Measurements from ENCODE around the gene CLEC2B. TPM values are rescaled to one million over a fixed set of nuclear protein-coding genes. Genes with fewer than 3 reads are reported as not detected.

CLEC2B gene
- total RNA-seq, 1 donor = 248 TPM

DNA sequence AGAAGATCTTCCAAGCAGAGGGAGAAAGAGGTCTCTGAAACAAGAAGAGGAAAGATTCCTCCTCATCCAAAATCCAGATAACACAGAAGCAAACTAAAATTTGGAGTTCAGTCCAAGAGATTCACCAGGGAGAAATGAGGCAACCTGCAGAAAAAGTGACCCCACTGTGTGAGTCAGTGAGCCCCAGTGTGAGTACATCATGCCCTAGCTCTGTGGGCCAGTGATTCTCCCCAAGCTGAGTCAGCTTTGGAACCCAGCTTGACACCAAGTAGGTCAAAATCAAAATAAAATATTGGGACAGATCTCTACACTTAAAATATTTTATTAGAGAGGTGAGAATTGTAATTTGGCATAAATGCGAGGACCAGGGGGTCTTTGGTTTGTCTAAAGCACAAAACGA, 17.2 kb downstream of the CLEC2B start:
- Histone ChIP-seq H3K4me1 (ENCODE audit: insufficient read depth, low read length) (peaks cover 6% of the 10 kb centered on the region), H3K4me3 (ENCODE audit: low read length) (no peak overlapping the region), H3K9me3 (ENCODE audit: low read depth, low read length) (no peaks in the 10 kb centered on the region), H3K27me3 (ENCODE audit: insufficient read depth, low read length) (no peaks in the 10 kb centered on the region)

DNA sequence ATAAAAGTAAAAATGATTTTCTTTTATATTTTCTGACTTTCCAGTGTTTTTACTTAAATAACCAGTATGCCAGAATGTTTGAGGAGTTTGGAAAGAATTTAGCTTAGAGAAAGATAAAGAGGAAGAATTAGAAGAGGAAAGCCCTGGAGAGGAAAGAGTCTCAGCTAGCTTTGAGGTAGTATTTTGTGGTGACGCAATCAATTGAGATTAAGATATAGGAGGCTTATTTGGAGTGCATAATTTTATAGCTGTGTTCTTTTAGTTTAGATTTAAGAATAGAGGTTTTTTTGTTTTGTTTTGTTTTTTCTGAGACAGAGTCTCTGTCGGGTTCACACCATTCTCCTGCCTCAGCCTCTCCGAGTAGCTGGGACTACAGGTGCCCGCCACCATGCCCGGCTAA, 18.1 kb downstream of the CLEC2B start:
- Histone ChIP-seq H3K4me1 (ENCODE audit: insufficient read depth, low read length) (peaks cover 4% of the 10 kb centered on the region), H3K9me3 (ENCODE audit: low read depth, low read length) (no peaks in the 10 kb centered on the region), H3K4me3 (ENCODE audit: low read length) (no peak overlapping the region), H3K27me3 (ENCODE audit: insufficient read depth, low read length) (no peaks in the 10 kb centered on the region)

DNA sequence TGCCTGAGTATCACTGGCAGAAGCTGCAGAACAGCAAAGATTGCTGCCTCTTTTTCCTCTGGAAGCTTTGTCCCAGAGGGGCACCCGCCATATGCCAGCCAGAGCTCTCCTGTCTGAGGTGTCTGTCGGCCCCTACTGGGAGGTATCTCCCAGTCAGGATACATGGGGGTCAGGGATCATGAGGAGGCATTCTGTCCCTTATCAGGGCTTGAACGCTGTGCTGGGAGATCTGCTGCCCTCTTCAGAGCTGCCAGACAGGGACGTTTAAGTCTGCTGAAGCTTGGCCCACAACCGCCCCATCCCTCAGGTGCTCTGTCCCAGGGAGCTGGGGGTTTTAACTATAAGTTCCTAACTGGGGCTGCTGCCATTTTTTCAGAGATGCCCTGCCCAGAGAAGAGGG, 20.3 kb downstream of the CLEC2B start:
- no peaks in the 10 kb centered on the region for H3K27me3 ChIP-seq (ENCODE audit: insufficient read depth, low read length)
- no peaks in the 10 kb centered on the region for H3K9me3 ChIP-seq (ENCODE audit: low read depth, low read length)

DNA sequence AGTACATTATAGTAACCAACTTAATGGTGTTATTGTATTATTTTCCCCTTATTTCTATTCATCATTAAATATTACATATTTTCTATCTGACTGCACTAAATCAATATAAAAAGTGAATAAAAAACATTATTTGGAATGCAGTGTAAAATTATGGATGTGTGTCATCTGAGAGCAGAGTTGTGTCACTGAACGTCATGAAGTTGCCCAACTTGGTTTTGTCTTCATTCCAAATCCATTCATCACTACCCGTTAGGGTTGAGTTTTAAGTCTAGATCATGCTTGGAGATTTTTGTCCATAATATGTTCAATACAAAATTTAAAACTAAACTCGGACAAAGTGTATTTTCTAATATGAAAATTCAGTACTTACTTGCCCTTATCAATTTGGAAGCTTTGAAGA, 25.7 kb downstream of the CLEC2B start:
- no peaks in the 10 kb centered on the region for H3K27me3 ChIP-seq (ENCODE audit: insufficient read depth, low read length)
- no peak overlapping the region for H3K4me3 ChIP-seq (ENCODE audit: low read length)
- H3K4me1 ChIP-seq (ENCODE audit: insufficient read depth, low read length) = no peaks in the 10 kb centered on the region
- H3K9me3 ChIP-seq (ENCODE audit: low read depth, low read length) = no peaks in the 10 kb centered on the region

More for the DNA sequence above, 20.3 kb downstream of the CLEC2B start:
- peaks cover 4% of the 10 kb centered on the region for H3K4me1 ChIP-seq (ENCODE audit: insufficient read depth, low read length)
- no peak overlapping the region for H3K4me3 ChIP-seq (ENCODE audit: low read length)

DNA sequence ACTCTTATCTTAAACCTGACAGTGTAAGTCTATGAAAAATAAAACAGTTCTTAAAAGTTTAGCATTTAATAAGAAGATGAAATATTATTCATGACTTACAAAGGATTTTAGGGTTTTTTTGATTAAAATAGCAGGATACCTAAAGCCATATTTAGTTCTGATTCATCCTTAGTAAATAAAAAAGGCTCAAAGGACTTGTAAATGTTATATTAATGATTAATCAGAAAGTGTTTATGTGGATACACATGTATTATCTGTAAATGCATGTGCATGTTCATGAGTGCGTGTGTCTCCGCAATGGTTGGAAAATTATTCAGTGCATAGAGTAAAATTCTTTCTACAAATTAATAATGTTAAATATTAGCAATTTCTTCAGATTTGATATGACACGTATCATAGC, 37.4 kb downstream of the CLEC2B start:
- no peaks in the 10 kb centered on the region for H3K9me3 ChIP-seq (ENCODE audit: low read depth, low read length)
- H3K4me3 ChIP-seq (ENCODE audit: low read length) = no peak overlapping the region
- no peaks in the 10 kb centered on the region for H3K4me1 ChIP-seq (ENCODE audit: insufficient read depth, low read length)
- no peaks in the 10 kb centered on the region for H3K27me3 ChIP-seq (ENCODE audit: insufficient read depth, low read length)

DNA sequence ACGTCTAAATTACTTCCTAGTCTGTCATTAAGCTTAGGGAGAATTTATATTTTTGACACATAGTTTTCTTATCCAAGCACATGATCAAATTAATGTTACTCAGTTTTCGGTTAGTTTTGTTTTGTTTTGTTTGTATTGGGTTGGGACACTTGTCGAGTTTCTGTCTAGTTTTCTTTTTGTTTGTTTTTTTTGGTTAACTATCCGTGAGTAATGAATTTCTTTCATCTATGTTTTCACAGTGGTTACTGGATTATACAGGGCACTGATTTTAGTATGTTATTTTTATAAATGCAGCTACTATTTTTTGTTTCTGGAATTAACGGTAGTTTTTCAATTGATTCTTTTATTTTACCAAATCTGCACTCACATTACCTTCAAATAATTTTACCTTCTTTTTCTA, 39.2 kb downstream of the CLEC2B start:
- no peaks in the 10 kb centered on the region for H3K27me3 ChIP-seq (ENCODE audit: insufficient read depth, low read length)
- H3K4me3 ChIP-seq (ENCODE audit: low read length) = peak overlapping the region; percentile 27
- H3K9me3 ChIP-seq (ENCODE audit: low read depth, low read length) = no peaks in the 10 kb centered on the region
- H3K4me1 ChIP-seq (ENCODE audit: insufficient read depth, low read length) = no peaks in the 10 kb centered on the region

DNA sequence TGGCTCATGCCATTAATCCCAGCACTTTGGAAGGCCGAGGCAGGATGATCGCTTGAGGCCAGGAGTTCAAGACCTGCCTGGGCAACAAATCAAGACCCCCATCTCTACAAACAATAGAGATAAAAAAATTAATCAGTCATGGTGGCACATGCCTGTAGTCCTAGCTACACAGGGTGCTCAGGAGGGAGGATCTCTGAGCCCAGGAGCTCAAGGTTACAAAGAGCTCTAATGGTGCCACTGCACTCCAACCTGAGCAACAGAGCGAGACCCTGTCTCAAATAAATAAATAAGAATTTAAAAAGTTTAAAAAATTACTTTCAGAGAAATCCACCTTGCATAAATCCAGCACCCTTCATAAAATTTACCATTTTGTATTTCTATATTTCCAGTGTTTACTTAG, 39.7 kb downstream of the CLEC2B start:
- H3K9me3 ChIP-seq (ENCODE audit: low read depth, low read length) = no peaks in the 10 kb centered on the region
- no peaks in the 10 kb centered on the region for H3K4me1 ChIP-seq (ENCODE audit: insufficient read depth, low read length)
- H3K4me3 ChIP-seq (ENCODE audit: low read length) = peak overlapping the region; percentile 27
- no peaks in the 10 kb centered on the region for H3K27me3 ChIP-seq (ENCODE audit: insufficient read depth, low read length)

DNA sequence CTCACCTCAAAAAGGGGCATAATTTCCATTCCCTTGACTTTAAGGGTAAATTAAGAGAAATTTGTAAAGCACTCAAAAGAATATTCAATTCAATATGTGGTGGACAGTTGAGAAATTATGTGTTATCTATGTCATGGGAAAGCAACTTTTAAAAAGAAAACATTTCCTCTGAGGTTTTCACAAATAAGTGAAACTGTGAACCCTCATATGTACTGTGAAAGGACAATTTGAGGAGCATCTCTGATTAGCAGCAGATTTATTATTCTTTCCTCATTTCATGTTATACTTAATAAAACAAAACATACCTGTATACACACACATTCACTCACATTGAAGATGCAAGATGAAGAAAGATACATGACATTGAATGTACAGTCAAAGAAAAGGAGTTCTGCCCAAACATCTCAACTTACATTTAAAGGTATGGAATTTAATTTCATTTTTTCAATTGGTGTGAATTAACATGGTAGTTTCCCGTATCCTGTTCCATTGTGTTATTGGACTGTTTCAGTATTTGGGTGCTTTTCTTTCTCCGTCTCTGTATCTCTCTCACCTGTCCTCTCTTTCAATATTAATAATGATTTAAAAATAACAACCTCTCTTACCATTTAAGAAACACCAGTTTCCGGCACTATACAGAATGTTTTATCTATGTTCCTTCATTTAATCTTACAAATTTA, 41.8 kb downstream of the CLEC2B start, which contains the start of gene KLRF1:
KLRF1 (plus strand) TSS at position 273 of the 680 bp plus-strand sequence; CDS start at position 337, 64 bp downstream.
- H3K4me3 ChIP-seq (ENCODE audit: low read length) = peak within 1 kb of the TSS; percentile 27

DNA sequence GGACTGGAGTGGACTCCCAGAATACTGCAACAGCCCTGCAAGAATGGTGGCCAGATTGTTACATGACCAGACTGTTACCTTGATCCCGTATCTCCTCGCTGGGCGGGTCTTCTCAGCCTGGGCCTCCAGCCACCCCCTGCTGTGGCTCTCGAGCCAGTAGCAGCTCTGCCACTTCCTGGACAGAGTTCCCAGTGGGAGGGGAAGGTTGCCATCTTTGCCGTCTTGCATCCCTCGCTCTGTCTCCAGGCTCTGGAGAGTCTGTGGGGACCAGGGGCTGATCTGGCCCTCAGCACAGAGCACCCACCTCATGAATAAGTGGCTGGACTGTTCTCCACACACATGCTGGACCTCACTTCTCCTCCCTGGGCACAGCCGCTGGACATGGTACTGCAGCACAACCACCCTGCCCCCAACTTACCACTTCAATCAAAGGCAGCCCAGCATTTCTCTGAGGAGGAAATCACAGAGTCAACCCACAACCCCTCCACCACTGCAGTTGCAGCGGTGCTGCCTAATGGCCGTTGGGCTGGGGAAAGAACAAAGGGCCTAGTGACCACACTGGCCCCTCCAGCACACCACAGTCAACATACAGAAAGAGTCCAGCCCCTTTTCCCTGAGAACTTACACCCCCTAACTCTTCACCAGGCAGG, 48.7 kb downstream of the CLEC2B start:
- H3K27me3 ChIP-seq (ENCODE audit: insufficient read depth, low read length) = no peaks in the 10 kb centered on the region
- H3K4me1 ChIP-seq (ENCODE audit: insufficient read depth, low read length) = no peaks in the 10 kb centered on the region
- no peaks in the 10 kb centered on the region for H3K9me3 ChIP-seq (ENCODE audit: low read depth, low read length)
- no peak overlapping the region for H3K4me3 ChIP-seq (ENCODE audit: low read length)

More for the DNA sequence above, 41.8 kb downstream of the CLEC2B start, which contains the start of gene KLRF1:
- Histone ChIP-seq H3K27me3 (ENCODE audit: insufficient read depth, low read length) (no peaks in the 10 kb centered on the region), H3K4me1 (ENCODE audit: insufficient read depth, low read length) (no peaks in the 10 kb centered on the region), H3K9me3 (ENCODE audit: low read depth, low read length) (no peaks in the 10 kb centered on the region)

DNA sequence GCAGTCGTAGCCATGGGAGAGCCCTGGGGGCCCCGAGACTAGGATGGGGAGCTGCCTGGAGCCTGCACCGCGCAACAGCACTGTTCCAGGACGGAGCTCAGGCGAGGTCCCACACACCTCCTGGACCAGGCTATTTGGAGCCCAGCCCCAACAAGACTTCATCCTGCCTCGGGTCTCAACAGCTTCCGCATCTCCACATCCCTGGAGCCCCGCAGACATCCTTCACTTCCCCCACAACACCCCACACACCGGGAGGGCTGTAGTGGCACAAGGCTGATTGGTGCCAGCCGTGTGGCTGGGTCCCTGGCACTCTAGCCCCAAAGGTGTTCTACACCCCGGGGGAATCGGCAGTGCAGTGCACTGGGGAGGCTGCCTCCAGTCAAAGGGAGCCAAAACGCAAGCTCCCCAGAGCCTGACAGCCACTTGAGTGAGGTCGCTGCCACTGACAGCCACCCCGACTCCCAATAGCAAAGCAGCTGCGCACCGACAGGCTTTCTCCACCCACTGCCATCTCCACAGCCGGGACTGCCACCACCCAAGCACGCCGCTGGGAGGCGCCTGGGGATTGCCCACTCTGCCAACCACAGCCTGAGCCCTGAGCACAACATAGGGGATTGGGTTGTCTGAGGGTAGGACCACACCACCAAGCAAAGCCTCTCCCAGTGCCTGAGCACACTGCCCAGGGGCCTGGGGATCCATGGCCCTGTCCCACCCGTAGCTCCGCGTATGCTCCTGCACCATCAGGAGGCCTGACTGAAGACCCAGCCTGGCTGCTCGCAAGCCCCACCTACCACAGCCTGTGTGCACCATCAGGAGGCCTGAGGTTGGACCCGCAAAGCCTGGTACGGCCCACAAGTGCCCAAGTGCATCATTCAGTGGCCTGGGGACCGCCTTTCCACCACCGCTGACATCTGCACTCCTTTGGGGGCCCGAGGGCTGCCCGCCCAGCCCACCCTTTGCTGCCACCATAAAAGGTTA, 55.0 kb downstream of the CLEC2B start:
- H3K9me3 ChIP-seq (ENCODE audit: low read depth, low read length) = no peaks in the 10 kb centered on the region
- peaks cover 28% of the 10 kb centered on the region for H3K4me1 ChIP-seq (ENCODE audit: insufficient read depth, low read length)
- H3K27me3 ChIP-seq (ENCODE audit: insufficient read depth, low read length) = no peaks in the 10 kb centered on the region
- H3K4me3 ChIP-seq (ENCODE audit: low read length) = peak overlapping the region; percentile 38

DNA sequence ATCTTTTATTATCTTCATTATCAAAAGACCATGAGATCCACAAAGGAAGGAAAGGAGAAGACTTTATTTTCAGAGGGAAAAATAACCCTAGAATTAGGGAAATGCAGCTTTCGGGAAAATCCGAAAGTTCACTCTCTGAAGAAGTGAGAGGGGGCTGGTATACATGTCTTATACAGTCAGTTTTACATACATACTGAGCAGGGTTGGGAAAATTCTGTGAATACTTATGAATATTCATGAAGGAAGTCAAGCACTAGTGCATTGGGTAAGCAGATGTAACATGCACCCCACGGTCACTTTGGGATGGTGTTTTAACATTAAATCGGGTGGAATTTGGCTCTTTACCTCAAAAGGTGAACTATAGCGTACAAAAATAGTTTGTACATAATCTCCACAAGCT, 57.5 kb downstream of the CLEC2B start:
- H3K4me1 ChIP-seq (ENCODE audit: insufficient read depth, low read length) = peaks cover 28% of the 10 kb centered on the region
- no peaks in the 10 kb centered on the region for H3K9me3 ChIP-seq (ENCODE audit: low read depth, low read length)
- no peak overlapping the region for H3K4me3 ChIP-seq (ENCODE audit: low read length)
- H3K27me3 ChIP-seq (ENCODE audit: insufficient read depth, low read length) = no peaks in the 10 kb centered on the region

DNA sequence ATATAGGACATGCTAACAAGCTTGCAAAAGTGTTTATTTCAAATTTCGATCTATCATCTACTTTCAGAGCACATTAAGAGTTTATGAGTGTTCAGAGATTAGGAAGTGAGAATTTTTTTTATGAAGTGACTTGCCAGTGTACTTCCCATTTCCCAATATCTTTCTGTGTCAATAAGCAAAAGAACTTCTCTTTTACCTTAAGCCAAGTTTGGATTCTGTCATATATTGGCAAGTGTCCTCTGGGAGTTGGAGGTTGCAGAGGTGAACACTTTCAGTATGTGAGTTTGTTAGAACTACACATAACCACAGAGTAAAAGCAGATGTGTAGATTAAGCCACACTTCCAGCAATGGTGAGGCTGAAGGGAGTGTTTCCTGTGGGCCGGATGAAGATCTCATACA, 58.5 kb downstream of the CLEC2B start:
- peaks cover 28% of the 10 kb centered on the region for H3K4me1 ChIP-seq (ENCODE audit: insufficient read depth, low read length)
- H3K27me3 ChIP-seq (ENCODE audit: insufficient read depth, low read length) = no peaks in the 10 kb centered on the region
- H3K9me3 ChIP-seq (ENCODE audit: low read depth, low read length) = no peaks in the 10 kb centered on the region
- no peak overlapping the region for H3K4me3 ChIP-seq (ENCODE audit: low read length)

DNA sequence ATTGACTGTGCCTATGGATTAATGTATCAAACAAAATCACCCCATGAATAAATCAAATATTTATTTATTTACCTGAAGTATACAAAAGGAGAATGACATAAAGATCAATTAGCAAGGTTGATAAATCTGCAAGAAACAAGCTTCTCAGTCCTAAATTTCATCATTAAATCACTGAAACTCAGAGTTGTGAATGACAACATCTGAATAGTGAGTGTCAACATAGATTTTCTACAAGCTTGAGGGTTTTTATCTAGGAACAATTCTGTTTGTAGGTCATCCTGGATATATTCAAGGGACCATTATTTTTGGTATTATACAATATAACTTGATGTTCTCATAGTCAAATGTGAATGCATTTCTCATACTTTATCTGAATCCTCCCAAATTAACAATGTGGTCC, 59.3 kb downstream of the CLEC2B start:
- no peaks in the 10 kb centered on the region for H3K27me3 ChIP-seq (ENCODE audit: insufficient read depth, low read length)
- no peaks in the 10 kb centered on the region for H3K9me3 ChIP-seq (ENCODE audit: low read depth, low read length)
- H3K4me3 ChIP-seq (ENCODE audit: low read length) = no peak overlapping the region
- peaks cover 28% of the 10 kb centered on the region for H3K4me1 ChIP-seq (ENCODE audit: insufficient read depth, low read length)

DNA sequence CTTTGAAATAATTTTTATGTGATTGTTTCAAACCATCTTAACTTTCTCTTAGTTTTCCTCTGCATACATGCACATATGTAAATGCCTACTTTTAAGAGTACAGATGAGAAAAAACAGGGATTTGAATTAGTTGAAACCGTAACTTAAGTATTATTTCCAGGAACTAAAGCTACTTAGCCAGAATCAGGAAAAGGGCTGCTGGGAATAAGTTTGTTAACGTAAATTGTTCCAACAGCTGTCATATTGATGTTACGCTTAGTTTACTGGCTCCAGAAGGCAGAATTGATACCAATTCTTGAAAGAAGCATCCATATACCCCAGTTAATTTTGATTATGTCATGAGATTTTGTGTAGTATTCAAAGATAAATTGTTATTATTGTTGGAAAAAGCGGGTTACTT, 59.8 kb downstream of the CLEC2B start:
- no peaks in the 10 kb centered on the region for H3K9me3 ChIP-seq (ENCODE audit: low read depth, low read length)
- H3K27me3 ChIP-seq (ENCODE audit: insufficient read depth, low read length) = no peaks in the 10 kb centered on the region
- no peak overlapping the region for H3K4me3 ChIP-seq (ENCODE audit: low read length)
- H3K4me1 ChIP-seq (ENCODE audit: insufficient read depth, low read length) = peaks cover 28% of the 10 kb centered on the region

DNA sequence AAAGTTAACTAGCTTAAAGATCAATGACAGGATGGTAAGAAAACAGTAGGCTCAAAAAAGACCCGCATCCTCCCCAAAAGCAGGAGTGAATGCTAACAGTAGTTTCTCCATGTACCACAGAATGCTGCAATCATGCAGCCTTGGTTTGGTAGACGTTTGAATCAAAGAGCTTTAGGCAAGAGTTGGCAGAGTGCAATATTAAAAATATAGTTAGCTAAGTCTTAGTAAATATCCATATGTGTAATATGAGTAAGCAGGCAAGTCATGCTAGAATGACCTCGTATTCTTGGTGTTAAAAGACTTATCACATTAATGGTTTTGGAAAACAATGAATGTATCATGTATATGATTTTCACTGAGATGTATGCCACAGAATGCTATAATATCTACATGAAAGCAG, 60.6 kb downstream of the CLEC2B start:
- Histone ChIP-seq H3K4me3 (ENCODE audit: low read length) (no peak overlapping the region), H3K27me3 (ENCODE audit: insufficient read depth, low read length) (no peaks in the 10 kb centered on the region), H3K4me1 (ENCODE audit: insufficient read depth, low read length) (peaks cover 22% of the 10 kb centered on the region), H3K9me3 (ENCODE audit: low read depth, low read length) (no peaks in the 10 kb centered on the region)
